ENCODE data around the gene ICAM4.

GRCh38 chr19:10256551-10256950, 30.2 kb upstream of the ICAM4 start:
- TF ChIP-seq ESRRG (CRISPR knock-in tag; IDR thresholded peaks at IDR 0.05) (no peak), ZNF565 (CRISPR knock-in tag; conservative IDR thresholded peaks at IDR 0.05; ENCODE audit: low read depth) (no peak), CREB5 (CRISPR knock-in tag; IDR thresholded peaks at IDR 0.05; ENCODE audit: low read depth) (no peak), PATZ1 (CRISPR knock-in tag; IDR thresholded peaks at IDR 0.05; ENCODE audit: borderline replicate concordance) (no peak), PPARA (CRISPR knock-in tag; IDR thresholded peaks at IDR 0.05; ENCODE audit: borderline replicate concordance) (no peak), TCF4 (CRISPR knock-in tag; IDR thresholded peaks at IDR 0.05; ENCODE audit: borderline replicate concordance) (no peak), SNAI2 (CRISPR knock-in tag; IDR thresholded peaks at IDR 0.05) (no peak), GLIS3 (CRISPR knock-in tag; IDR thresholded peaks at IDR 0.05) (no peak), OSR1 (CRISPR knock-in tag; IDR thresholded peaks at IDR 0.05) (no peak), ZFP30 (CRISPR knock-in tag; IDR thresholded peaks at IDR 0.05) (no peak), ISL1 (CRISPR knock-in tag; IDR thresholded peaks at IDR 0.05) (no peak), TSHZ2 (CRISPR knock-in tag; IDR thresholded peaks at IDR 0.05) (no peak)
